Aorta (tissue), 5 donors: ENCODE data around the gene TRAPPC10. TPM values are rescaled to one million over a fixed set of nuclear protein-coding genes. Genes with fewer than 3 reads are reported as not detected.

Source experiments
- ATAC-seq: fragments of 200-7000 bp; cut with Tn5 transposase; one replicate; pipeline ENCODE4 v1.9.1; 2022; ENCODE audit warnings: moderate library complexity; ENCODE audit not compliant: low FRiP score
- DNase-seq, 2 donors: peaks; one replicate each; pipeline ENCODE4 v3.0.0-alpha.2; 2020
- H3K27ac ChIP-seq, 2 donors: one replicate each; pipeline ENCODE4 v1.5.1; 2013; ENCODE audit warnings: low read length in 2 of 2, mild to moderate bottlenecking in 2 of 2, moderate library complexity in 2 of 2, control low read depth in 1 of 2, inconsistent platforms in 1 of 2, low read depth in 1 of 2
- H3K27me3 ChIP-seq, 2 donors: one replicate each; pipeline ENCODE4 v1.6.1; 2013; ENCODE audit warnings: control low read depth in 1 of 2, low read length in 1 of 2, mild to moderate bottlenecking in 1 of 2, moderate library complexity in 1 of 2; ENCODE audit not compliant: insufficient read depth in 2 of 2, control insufficient read depth in 1 of 2
- H3K36me3 ChIP-seq, 2 donors: one replicate each; pipeline ENCODE4 v1.6.1; 2013; ENCODE audit warnings: control low read depth in 1 of 2, low read length in 1 of 2, mild to moderate bottlenecking in 1 of 2; ENCODE audit not compliant: insufficient read depth in 2 of 2, control insufficient read depth in 1 of 2
- H3K4me1 ChIP-seq, 2 donors: one replicate each; pipeline ENCODE4 v1.6.1; 2013; ENCODE audit warnings: low read length in 2 of 2, control low read depth in 1 of 2, mild to moderate bottlenecking in 1 of 2, moderate library complexity in 1 of 2; ENCODE audit not compliant: insufficient read depth in 2 of 2, control insufficient read depth in 1 of 2
- H3K4me3 ChIP-seq, 2 donors: one replicate each; pipeline ENCODE4 v1.5.1; 2013; ENCODE audit warnings: low read length in 2 of 2, control low read depth in 1 of 2, mild to moderate bottlenecking in 1 of 2
- H3K9me3 ChIP-seq: one replicate; pipeline ENCODE4 v1.6.1; 2013; ENCODE audit warnings: mild to moderate bottlenecking, low read length; ENCODE audit not compliant: control insufficient read depth
- WGBS, 2 donors: extraction: QIAGEN DNeasy Blood & Tissue Kit; methylation state at CpG; one replicate each; pipeline ENCODE4 v1.1.7; 2013; 5-methylcytosine and 5-hydroxymethylcytosine counted together
- intact Hi-C, 2 donors: fragments of 100-400 bp; cut with DNase I; formaldehyde crosslinking; loops; one replicate each; pipeline versions ENCODE4 v1.14.2 to v1.15.0; 2022
- polyA plus RNA-seq, 2 donors: library from polyadenylated mRNA; stranded (reverse); fragments of 200-250 nt; gene quantifications; one replicate each; pipeline ENCODE4 v1.2.3, GENCODE V29; 2013
- total RNA-seq, 2 donors: library from RNA; stranded (reverse); fragmentation: NEBNext Ultra II Directional; extraction: Animal tissue kit (Norgen Biotek cat#: 25700); gene quantifications; one replicate each; pipeline ENCODE4 v1.2.1, GENCODE V29; 2021
- donor health status: healthy with polysubstance abuse.
- donor health status: Bipolar disorder and iron deficiency.
- donor health status: DM: no; HTN: no; CAD: no.
- donor health status: DM: no; HTN: no; CAD: no.
- donor health status: DM: yes; HTN: yes; CAD: no.

Gene TRAPPC10
- total and polyA plus RNA-seq, 4 donors: 3.5 to 41.5 (median 20.4) TPM

- Histone ChIP-seq H3K36me3 (no peaks in the 10 kb centered on the region), H3K4me1 (no peaks in the 10 kb centered on the region), H3K27me3 (no peaks in the 10 kb centered on the region), H3K4me3 (no peak overlapping the region), H3K27ac (peak overlapping the region in 1 of 2 donors; percentile 71), H3K9me3 (no peaks in the 10 kb centered on the region)
- ATAC-seq (no peak), DNase-seq (no peak)
- intact Hi-C loops: no loop called here
- WGBS, 2 donors: 88% methylated on average over 9 of the region's 9 CpGs
These were observed 6.5 kb upstream of the TRAPPC10 start for GRCh38 chr21:44005593-44005992.

DNA sequence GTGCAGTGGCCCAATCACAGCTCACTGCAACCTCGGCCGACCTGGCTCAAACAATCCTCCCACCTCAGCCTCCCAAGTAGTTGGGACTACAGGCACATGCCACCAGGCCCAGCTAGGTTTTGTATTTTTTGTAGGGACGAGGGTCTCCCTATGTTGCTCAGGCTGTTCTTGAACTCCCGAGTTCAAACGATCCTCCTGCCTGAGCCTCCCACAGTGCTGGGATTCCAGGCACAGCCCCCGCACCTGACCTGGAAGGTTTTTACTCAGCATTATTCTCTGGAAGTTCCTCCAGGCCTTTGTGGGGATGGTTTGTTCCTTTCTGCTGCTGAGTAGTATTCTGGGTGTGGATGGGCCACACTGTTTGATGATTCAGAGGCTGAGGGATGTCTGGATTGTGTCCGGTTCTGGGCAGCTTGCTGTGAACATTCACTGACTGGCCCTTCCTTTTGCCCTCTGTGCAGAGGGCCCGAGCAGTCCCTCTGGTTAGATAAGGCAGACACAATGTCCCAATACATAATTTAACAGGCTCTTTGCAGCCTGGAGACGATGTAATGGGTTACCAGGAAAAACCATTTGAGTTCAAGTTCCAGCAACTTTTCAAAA lies 6.0 kb upstream of the TRAPPC10 start:
- peak; percentile 78 for ATAC-seq
- intact Hi-C loops: no loop called here
- Histone ChIP-seq H3K36me3 (no peaks in the 10 kb centered on the region), H3K27me3 (no peaks in the 10 kb centered on the region), H3K27ac (peak overlapping the region in 1 of 2 donors; percentile 77), H3K4me3 (no peak overlapping the region), H3K9me3 (no peaks in the 10 kb centered on the region), H3K4me1 (no peaks in the 10 kb centered on the region)
- WGBS, 2 donors: 48 to 53% methylated on average over 9 of the region's 9 CpGs
- peak in 1 of 2 donors; percentile 72 for DNase-seq

GRCh38 chr21:44006656-44007055 lies 5.5 kb upstream of the TRAPPC10 start:
- intact Hi-C loops: no loop called here
- 28 to 44% methylated on average over 8 of the region's 8 CpGs for WGBS, 2 donors
- Histone ChIP-seq H3K4me3 (no peak overlapping the region), H3K9me3 (no peaks in the 10 kb centered on the region), H3K4me1 (no peaks in the 10 kb centered on the region), H3K36me3 (no peaks in the 10 kb centered on the region), H3K27me3 (no peaks in the 10 kb centered on the region), H3K27ac (peak overlapping the region in 1 of 2 donors; percentile 68)
- ATAC-seq (no peak), DNase-seq (no peak)

GRCh38 chr21:44010429-44010828 lies 1.7 kb upstream of the TRAPPC10 start:
- intact Hi-C loops: no loop called here

DNA sequence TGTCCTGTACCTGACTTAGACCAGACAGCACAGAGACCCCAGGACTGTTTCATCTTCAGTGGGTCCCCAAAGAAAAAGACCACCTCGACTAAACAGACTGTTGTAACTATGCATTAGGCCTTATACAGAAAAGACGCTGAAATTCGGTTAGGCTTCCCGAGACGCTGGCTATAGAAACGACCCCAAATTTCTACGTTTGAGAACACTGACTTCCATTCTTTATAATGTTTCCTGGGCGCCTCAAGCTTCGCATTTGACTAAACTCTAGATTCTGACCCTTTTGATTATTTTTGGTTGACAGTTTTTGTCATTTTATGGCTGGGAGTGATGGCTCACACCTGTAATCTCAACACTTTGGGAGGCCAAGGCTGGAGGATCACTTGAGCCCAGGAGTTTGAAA lies 986 bp upstream of the TRAPPC10 start:
- 82 to 83% methylated on average over 9 of the region's 9 CpGs for WGBS, 2 donors
- ATAC-seq (no peak), DNase-seq (no peak)
- Histone ChIP-seq H3K9me3 (no peaks in the 10 kb centered on the region), H3K4me1 (no peaks in the 10 kb centered on the region), H3K27me3 (no peaks in the 10 kb centered on the region), H3K4me3 (peak overlapping the region in 1 of 2 donors; percentile 93), H3K36me3 (no peaks in the 10 kb centered on the region), H3K27ac (no peak overlapping the region)
- intact Hi-C loops: no loop called here

More at GRCh38 chr21:44010429-44010828, 1.7 kb upstream of the TRAPPC10 start:
- H3K9me3 ChIP-seq: no peaks in the 10 kb centered on the region
- H3K4me1 ChIP-seq: no peaks in the 10 kb centered on the region
- no peaks in the 10 kb centered on the region for H3K27me3 ChIP-seq
- no peaks in the 10 kb centered on the region for H3K36me3 ChIP-seq
- no peak overlapping the region for H3K4me3 ChIP-seq
- WGBS, 2 donors: 65 to 69% methylated on average over 9 of the region's 9 CpGs
- no peak for ATAC-seq
- no peak for DNase-seq
- H3K27ac ChIP-seq: no peak overlapping the region

DNA sequence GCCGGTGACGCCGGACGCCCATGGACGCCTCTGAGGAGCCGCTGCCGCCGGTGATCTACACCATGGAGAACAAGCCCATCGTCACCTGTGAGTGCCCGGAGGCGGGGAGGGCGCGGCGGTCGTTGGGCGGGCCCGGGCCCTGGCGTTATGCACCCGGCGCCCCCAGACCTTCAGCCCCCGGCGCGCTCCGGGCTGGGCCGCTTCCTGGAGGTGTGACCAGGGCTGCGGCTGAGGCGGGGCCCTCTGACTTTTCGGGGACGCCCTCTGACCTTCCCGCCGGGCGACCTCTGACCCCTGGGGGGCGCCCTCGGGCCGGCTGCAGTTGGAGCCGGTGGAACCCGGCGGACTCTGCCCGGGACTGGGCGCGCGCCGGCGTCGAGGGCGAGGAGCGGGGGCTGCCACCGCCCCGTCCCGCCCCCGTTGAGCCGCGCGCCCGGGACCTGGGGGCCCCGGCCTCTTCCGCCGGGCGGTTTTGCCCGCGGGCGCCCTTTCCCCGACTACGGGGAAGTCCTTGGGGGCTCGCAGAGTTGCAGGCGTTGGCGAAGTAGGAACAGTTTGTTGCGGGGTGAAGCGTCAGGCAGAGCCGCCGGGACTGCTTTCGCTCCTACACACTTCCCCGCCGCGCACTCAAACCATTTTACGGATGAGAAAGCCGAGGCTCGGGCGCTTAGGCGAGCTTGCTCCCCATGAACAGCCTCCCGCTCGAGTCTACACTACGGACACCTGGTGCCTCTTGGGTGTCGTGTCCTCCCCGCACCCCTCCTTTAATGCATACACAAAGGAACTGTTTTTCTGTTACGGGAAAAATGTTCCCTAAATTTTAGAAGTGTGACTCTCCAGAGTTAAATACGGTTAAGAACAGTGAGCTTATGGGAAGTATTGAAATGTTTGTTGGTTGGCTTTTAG lies 618 bp downstream of the TRAPPC10 start:
- H3K4me1 ChIP-seq: no peaks in the 10 kb centered on the region
- DNase-seq (peak; percentile 79 to 88), ATAC-seq (peak; percentile 60)
- H3K27me3 ChIP-seq: no peaks in the 10 kb centered on the region
- no peaks in the 10 kb centered on the region for H3K9me3 ChIP-seq
- no peaks in the 10 kb centered on the region for H3K36me3 ChIP-seq
- 0 to 1% methylated on average over 82 to 87 of the region's 87 CpGs for WGBS, 2 donors
- H3K27ac ChIP-seq: peak overlapping the region in 1 of 2 donors; percentile 73
- intact Hi-C loops: no loop called here
- H3K4me3 ChIP-seq: peak overlapping the region; percentile 93 to 95

GRCh38 chr21:44013380-44014088 lies 1.4 kb downstream of the TRAPPC10 start:
- no peaks in the 10 kb centered on the region for H3K36me3 ChIP-seq
- no peak overlapping the region for H3K4me3 ChIP-seq
- H3K27ac ChIP-seq: no peak overlapping the region
- DNase-seq (no peak), ATAC-seq (no peak)
- H3K9me3 ChIP-seq: no peaks in the 10 kb centered on the region
- 20 to 22% methylated on average over 8 of the region's 8 CpGs for WGBS, 2 donors
- H3K4me1 ChIP-seq: no peaks in the 10 kb centered on the region
- intact Hi-C loops: no loop called here
- H3K27me3 ChIP-seq: no peaks in the 10 kb centered on the region

DNA sequence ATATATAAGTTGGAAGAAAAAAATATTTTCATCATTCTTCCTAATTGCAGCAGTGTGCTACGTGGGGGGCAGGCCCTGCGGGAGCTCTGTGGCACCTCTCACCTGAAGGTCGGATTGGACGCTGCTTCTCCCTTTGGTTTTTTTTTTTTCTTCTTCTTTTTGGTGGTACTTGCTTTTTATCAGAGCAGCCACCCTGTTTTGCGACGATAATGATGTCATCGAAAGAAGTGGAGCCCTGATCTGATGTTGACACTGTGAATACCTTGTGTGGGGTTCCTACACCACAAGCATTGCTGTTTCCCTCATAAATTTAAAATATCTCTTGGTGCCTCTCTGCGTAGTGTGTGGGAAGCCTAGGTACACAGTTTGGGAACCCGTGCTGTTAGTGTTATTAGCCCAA lies 5.5 kb downstream of the TRAPPC10 start:
- intact Hi-C loops: no loop called here
- peak in 1 of 2 donors; percentile 27 for DNase-seq
- Histone ChIP-seq H3K27ac (no peak overlapping the region), H3K36me3 (no peaks in the 10 kb centered on the region), H3K9me3 (no peaks in the 10 kb centered on the region), H3K27me3 (no peaks in the 10 kb centered on the region), H3K4me1 (peaks cover 0 to 2% of the 10 kb centered on the region in 2 donors), H3K4me3 (no peak overlapping the region)
- WGBS, 2 donors: 92% methylated on average over 9 of the region's 9 CpGs
- ATAC-seq: no peak
